HCT116 (cell line): Measurements from ENCODE around the gene POLR2H.

Experiments used
- CEBPB ChIP-seq: IDR thresholded peaks from 2 replicates; pipeline ENCODE4 v1.6.1; 2012; ENCODE audit warnings: low read depth
- EZH2 ChIP-seq: fragments of 200-600 bp; sonication (generic); IDR thresholded peaks from 2 replicates; pipeline ENCODE4 v1.6.1; 2017; ENCODE audit warnings: antibody characterized with exemption, mixed run types
- EZH2phosphoT487 ChIP-seq: fragments of 200-600 bp; IDR thresholded peaks from 2 replicates; pipeline ENCODE4 v1.6.1; 2018; ENCODE audit warnings: antibody characterized with exemption, borderline replicate concordance
- POLR2A ChIP-seq: IDR thresholded peaks from 2 replicates; pipeline ENCODE4 v1.7.0; 2011; ENCODE audit warnings: borderline replicate concordance; ENCODE audit not compliant: insufficient read depth, insufficient read length; ENCODE audit errors: extremely low read depth
- RAD21 ChIP-seq: IDR thresholded peaks from 2 replicates; pipeline ENCODE4 v1.6.1; 2012; ENCODE audit warnings: low read depth, mild to moderate bottlenecking
- SIN3A ChIP-seq: IDR thresholded peaks from 2 replicates; pipeline ENCODE4 v1.6.1; 2012; ENCODE audit warnings: low read depth
- SRF ChIP-seq: IDR thresholded peaks from 2 replicates; pipeline ENCODE4 v1.6.1; 2012; ENCODE audit warnings: low read depth
- ZFX ChIP-seq: fragments of 450-650 bp; IDR thresholded peaks from 2 replicates; pipeline ENCODE4 v1.6.1; 2017
- TF ChIP-seq, protein P1 (sequence below), 3 experiments: fragments of 200-600 bp in 1 of 3; sonication (generic) in 1 of 3; IDR thresholded peaks in 2 of 3; conservative IDR thresholded peaks in 1 of 3; 2 replicates each; pipeline ENCODE4 v1.5.1; 2012 to 2017; ENCODE audit warnings: low read depth in 2 of 3, low read length in 2 of 3, antibody characterized with exemption in 1 of 3, borderline replicate concordance in 1 of 3, control low read depth in 1 of 3, mild to moderate bottlenecking in 1 of 3, mixed read lengths in 1 of 3, mixed run types in 1 of 3, moderate library complexity in 1 of 3; ENCODE audit not compliant: insufficient read depth in 1 of 3
- TF ChIP-seq, protein P2 (sequence below): IDR thresholded peaks from 2 replicates; pipeline ENCODE4 v1.6.1; 2012; ENCODE audit warnings: low read depth
- TF ChIP-seq, protein P3 (sequence below): IDR thresholded peaks from 2 replicates; pipeline ENCODE4 v1.6.1; 2012
- TF ChIP-seq, protein P4 (sequence below): IDR thresholded peaks from 2 replicates; pipeline ENCODE4 v1.6.1; 2012

DNA sequence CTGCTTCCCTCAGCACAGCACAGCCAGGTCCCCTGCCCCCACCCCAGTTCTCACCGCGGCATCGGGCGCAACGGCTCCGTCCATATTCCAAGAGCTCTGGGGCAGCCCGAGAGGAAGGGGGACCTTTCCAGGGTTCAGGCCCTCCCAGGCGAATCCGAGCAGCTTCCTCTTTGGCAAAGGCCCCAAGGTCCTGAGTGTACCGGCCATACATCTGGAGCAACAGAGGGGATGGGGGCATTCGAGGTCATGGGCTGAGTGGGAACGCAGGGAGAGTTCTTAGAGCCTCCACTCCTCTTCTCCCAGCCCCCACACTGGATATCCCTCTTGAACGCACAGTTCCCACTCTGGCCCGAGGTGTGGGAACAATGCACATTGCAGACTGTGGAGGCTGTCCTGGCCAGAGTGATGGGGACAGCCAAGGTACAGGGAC is 2.6 kb upstream of the POLR2H start:
- TF ChIP-seq, protein P1, sequence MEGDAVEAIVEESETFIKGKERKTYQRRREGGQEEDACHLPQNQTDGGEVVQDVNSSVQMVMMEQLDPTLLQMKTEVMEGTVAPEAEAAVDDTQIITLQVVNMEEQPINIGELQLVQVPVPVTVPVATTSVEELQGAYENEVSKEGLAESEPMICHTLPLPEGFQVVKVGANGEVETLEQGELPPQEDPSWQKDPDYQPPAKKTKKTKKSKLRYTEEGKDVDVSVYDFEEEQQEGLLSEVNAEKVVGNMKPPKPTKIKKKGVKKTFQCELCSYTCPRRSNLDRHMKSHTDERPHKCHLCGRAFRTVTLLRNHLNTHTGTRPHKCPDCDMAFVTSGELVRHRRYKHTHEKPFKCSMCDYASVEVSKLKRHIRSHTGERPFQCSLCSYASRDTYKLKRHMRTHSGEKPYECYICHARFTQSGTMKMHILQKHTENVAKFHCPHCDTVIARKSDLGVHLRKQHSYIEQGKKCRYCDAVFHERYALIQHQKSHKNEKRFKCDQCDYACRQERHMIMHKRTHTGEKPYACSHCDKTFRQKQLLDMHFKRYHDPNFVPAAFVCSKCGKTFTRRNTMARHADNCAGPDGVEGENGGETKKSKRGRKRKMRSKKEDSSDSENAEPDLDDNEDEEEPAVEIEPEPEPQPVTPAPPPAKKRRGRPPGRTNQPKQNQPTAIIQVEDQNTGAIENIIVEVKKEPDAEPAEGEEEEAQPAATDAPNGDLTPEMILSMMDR (IDR thresholded peaks at IDR 0.05 in 2 of 3, conservative IDR thresholded peaks at IDR 0.05 in 1 of 3; ENCODE audit: borderline replicate concordance in 1 of 3, insufficient read depth in 1 of 3, low read depth in 2 of 3, low read length in 2 of 3) = no peak
- TF ChIP-seq POLR2A (no peak), CEBPB (no peak), EZH2 (no peak), ZFX (no peak), SIN3A (no peak), EZH2phosphoT487 (no peak), SRF (no peak), RAD21 (no peak)
- TF ChIP-seq, protein P2, sequence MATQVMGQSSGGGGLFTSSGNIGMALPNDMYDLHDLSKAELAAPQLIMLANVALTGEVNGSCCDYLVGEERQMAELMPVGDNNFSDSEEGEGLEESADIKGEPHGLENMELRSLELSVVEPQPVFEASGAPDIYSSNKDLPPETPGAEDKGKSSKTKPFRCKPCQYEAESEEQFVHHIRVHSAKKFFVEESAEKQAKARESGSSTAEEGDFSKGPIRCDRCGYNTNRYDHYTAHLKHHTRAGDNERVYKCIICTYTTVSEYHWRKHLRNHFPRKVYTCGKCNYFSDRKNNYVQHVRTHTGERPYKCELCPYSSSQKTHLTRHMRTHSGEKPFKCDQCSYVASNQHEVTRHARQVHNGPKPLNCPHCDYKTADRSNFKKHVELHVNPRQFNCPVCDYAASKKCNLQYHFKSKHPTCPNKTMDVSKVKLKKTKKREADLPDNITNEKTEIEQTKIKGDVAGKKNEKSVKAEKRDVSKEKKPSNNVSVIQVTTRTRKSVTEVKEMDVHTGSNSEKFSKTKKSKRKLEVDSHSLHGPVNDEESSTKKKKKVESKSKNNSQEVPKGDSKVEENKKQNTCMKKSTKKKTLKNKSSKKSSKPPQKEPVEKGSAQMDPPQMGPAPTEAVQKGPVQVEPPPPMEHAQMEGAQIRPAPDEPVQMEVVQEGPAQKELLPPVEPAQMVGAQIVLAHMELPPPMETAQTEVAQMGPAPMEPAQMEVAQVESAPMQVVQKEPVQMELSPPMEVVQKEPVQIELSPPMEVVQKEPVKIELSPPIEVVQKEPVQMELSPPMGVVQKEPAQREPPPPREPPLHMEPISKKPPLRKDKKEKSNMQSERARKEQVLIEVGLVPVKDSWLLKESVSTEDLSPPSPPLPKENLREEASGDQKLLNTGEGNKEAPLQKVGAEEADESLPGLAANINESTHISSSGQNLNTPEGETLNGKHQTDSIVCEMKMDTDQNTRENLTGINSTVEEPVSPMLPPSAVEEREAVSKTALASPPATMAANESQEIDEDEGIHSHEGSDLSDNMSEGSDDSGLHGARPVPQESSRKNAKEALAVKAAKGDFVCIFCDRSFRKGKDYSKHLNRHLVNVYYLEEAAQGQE = no peak
- TF ChIP-seq, protein P3, sequence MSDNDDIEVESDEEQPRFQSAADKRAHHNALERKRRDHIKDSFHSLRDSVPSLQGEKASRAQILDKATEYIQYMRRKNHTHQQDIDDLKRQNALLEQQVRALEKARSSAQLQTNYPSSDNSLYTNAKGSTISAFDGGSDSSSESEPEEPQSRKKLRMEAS = no peak
- TF ChIP-seq, protein P4, sequence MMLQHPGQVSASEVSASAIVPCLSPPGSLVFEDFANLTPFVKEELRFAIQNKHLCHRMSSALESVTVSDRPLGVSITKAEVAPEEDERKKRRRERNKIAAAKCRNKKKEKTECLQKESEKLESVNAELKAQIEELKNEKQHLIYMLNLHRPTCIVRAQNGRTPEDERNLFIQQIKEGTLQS = no peak
